CD4-positive, alpha-beta T cell (primary cell): ENCODE measurements around the gene RNF208. TPM values are rescaled to one million over a fixed set of nuclear protein-coding genes. Genes with fewer than 3 reads are reported as not detected.

Experiments used
- ATAC-seq: fragments of 200-7000 bp; cut with Tn5 transposase; one replicate; pipeline ENCODE4 v1.10.0; 2022; ENCODE audit warnings: mild to moderate bottlenecking; ENCODE audit not compliant: poor library complexity
- CTCF ChIA-PET: fragments of 350-600 bp; sonication (Branson Sonifier 250); formaldehyde crosslinking; loops from one replicate; lab custom pipeline; 2021; ENCODE audit warnings: antibody characterized with exemption, inconsistent platforms; lab: Charles Lee
- POLR2A ChIA-PET: fragments of 350-600 bp; sonication (Branson Sonifier 250); formaldehyde crosslinking; loops from one replicate; lab custom pipeline; 2021; ENCODE audit warnings: antibody characterized with exemption, inconsistent platforms; lab: Charles Lee
- DNase-seq, 14 experiments: peaks; one replicate each; pipeline ENCODE4 v3.0.0-alpha.2; 2013 to 2020; ENCODE audit warnings: mixed read lengths in 2 of 14
- H3K27ac ChIP-seq, 2 donors: one replicate each; pipeline versions ENCODE4 v1.5.1 to v1.7.0; 2013; ENCODE audit warnings: low read length in 2 of 2, low read depth in 1 of 2, mild to moderate bottlenecking in 1 of 2
- H3K27me3 ChIP-seq, 2 experiments: 1 replicate in 1 of 2; 2 replicates in 1 of 2; pipeline versions ENCODE4 v1.6.1 to v1.7.0; 2013; ENCODE audit warnings: low read length in 2 of 2, control low read depth in 1 of 2, mild to moderate bottlenecking in 1 of 2, moderate library complexity in 1 of 2; ENCODE audit not compliant: insufficient read depth in 2 of 2, control insufficient read depth in 1 of 2
- H3K36me3 ChIP-seq: one replicate; pipeline ENCODE4 v1.6.1; 2013; ENCODE audit warnings: low read length, control low read depth; ENCODE audit not compliant: insufficient read depth
- H3K4me1 ChIP-seq: one replicate; pipeline ENCODE4 v1.6.1; 2013; ENCODE audit warnings: low read length, control low read depth; ENCODE audit not compliant: insufficient read depth
- H3K4me3 ChIP-seq: one replicate; pipeline ENCODE4 v1.5.1; 2013; ENCODE audit warnings: mild to moderate bottlenecking, low read length, moderate library complexity
- H3K9me3 ChIP-seq, 2 experiments: 1 replicate in 1 of 2; 2 replicates in 1 of 2; pipeline versions ENCODE4 v1.6.1 to v1.7.0; 2013; ENCODE audit warnings: low read length in 2 of 2, mild to moderate bottlenecking in 2 of 2, control low read depth in 1 of 2, moderate library complexity in 1 of 2; ENCODE audit not compliant: control insufficient read depth in 1 of 2, insufficient read depth in 1 of 2
- H3K27ac Mint-ChIP-seq: one replicate; pipeline ENCODE4 v1.8.0; 2020; ENCODE audit warnings: mixed read lengths
- H3K27me3 Mint-ChIP-seq: one replicate; pipeline ENCODE4 v1.8.0; 2021; ENCODE audit warnings: mixed read lengths
- H3K36me3 Mint-ChIP-seq: one replicate; pipeline ENCODE4 v1.8.0; 2021; ENCODE audit warnings: low read depth, mixed read lengths
- H3K4me1 Mint-ChIP-seq: one replicate; pipeline ENCODE4 v1.8.0; 2021; ENCODE audit warnings: low read depth, mixed read lengths
- H3K4me3 Mint-ChIP-seq: one replicate; pipeline ENCODE4 v1.8.0; 2020; ENCODE audit warnings: mild to moderate bottlenecking, mixed read lengths
- H3K9me3 Mint-ChIP-seq: one replicate; pipeline ENCODE4 v1.8.0; 2020; ENCODE audit warnings: mixed read lengths
- intact Hi-C, 2 experiments: fragments of 100-400 bp; cut with DNase I in 1 of 2; cut with micrococcal nuclease in 1 of 2; formaldehyde crosslinking; loops; one replicate each; pipeline versions ENCODE4 v1.15.1 to v1.9.0; 2023 to 2025; cut with DNase I, micrococcal nuclease
- total RNA-seq, 174 experiments: library from RNA in 2 of 174; stranded (reverse) in 2 of 174; gene quantifications; one replicate each; pipeline ENCODE4 v1.2.3 and lab custom pipeline; 2021 to 2026
- TF ChIP-seq, protein P1 (sequence below): fragments of 200-600 bp; IDR thresholded peaks from one replicate; pipeline ENCODE4 v1.8.0; 2022; ENCODE audit warnings: antibody characterized with exemption, mild to moderate bottlenecking

Gene RNF208
- total RNA-seq, 2 experiments from 2014 or later = 0.66 to 0.67 TPM

DNA sequence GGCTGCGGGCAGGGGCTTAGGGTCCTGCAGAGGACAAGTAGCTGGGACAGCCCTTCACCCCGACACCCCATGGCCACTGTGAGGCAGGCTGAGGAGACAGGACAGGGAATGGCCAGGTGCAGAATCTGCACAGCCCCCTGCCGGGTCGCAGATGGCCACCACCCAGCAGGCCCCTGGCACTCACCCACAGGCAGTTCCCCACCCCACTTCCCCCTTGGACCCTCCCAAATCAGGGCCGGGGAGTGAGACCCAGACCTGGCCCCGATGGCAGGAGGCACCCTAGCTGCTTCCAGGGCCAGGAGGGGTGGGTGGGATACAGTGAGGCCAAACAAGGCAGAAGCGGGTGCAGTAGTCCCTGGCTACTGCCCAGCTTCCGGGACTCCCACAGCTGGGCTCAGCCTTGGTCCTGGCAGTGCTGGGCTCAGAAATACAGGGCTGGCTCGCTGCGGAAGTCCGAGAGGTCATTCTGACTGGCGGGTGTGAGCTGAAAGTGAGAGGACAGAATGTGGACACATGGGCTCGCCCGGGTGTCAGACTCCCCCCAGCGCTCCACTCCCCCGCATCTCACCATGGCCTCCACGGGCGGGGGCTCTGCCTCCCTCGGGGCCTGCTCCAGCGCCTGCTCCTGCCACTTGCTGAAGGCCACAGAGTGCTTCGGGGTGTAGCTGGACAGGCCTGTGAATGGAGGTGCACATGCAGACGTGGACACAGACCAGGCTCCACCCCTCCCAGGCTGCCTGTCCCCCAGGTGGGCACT is 30.2 kb downstream of the RNF208 start:
- Histone ChIP-seq H3K9me3 (no peaks in the 10 kb centered on the region), H3K4me1 (peaks cover 32% of the 10 kb centered on the region), H3K27ac (no peak overlapping the region), H3K27me3 (no peaks in the 10 kb centered on the region), H3K36me3 (peaks cover 20% of the 10 kb centered on the region), H3K4me3 (no peak overlapping the region)
- intact Hi-C loops = no loop called here
- no peaks in the 10 kb centered on the region for H3K9me3 Mint-ChIP-seq
- no peak for ATAC-seq
- H3K4me1 Mint-ChIP-seq = peaks cover 19% of the 10 kb centered on the region
- H3K27ac Mint-ChIP-seq = no peak overlapping the region
- TF ChIP-seq, protein P1, sequence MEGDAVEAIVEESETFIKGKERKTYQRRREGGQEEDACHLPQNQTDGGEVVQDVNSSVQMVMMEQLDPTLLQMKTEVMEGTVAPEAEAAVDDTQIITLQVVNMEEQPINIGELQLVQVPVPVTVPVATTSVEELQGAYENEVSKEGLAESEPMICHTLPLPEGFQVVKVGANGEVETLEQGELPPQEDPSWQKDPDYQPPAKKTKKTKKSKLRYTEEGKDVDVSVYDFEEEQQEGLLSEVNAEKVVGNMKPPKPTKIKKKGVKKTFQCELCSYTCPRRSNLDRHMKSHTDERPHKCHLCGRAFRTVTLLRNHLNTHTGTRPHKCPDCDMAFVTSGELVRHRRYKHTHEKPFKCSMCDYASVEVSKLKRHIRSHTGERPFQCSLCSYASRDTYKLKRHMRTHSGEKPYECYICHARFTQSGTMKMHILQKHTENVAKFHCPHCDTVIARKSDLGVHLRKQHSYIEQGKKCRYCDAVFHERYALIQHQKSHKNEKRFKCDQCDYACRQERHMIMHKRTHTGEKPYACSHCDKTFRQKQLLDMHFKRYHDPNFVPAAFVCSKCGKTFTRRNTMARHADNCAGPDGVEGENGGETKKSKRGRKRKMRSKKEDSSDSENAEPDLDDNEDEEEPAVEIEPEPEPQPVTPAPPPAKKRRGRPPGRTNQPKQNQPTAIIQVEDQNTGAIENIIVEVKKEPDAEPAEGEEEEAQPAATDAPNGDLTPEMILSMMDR = no peak
- no peaks in the 10 kb centered on the region for H3K27me3 Mint-ChIP-seq
- H3K36me3 Mint-ChIP-seq = peaks cover 25% of the 10 kb centered on the region
- no peak for DNase-seq
- ChIA-PET CTCF (interaction anchor here (0.5 kb wide), 1 partner anchor 62 kb away, joined by 3 read pairs; no protein-coding TSS in a partner anchor), POLR2A (interaction anchor here (0.8 to 1.3 kb wide), 4 partner anchors 9 to 32 kb away, joined by 3 to 4 read pairs (median 3); partner anchors contain the start of gene TPRN)
- no peak overlapping the region for H3K4me3 Mint-ChIP-seq

DNA sequence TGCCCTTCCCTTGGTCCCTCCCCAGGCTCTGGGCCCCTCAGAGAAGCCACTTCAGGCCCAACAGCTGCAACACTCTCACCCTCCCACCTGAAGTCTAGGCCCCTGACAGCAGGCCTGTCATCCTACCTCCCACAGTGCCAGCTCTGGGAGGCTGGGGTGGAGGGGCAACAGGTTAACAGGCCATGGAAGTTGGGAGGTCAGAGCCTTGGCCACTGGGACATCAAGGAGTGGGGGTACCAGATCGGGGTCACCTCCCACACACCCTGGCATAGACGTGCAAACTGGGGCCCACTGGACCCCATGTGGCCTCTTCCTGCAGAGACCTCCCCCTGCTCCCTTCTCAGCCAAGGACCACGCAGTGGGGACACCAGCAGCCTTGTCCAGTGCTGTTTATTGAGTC is 30.8 kb downstream of the RNF208 start:
- TF ChIP-seq, protein P1 = no peak
- Mint-ChIP-seq H3K9me3 (no peaks in the 10 kb centered on the region), H3K27ac (peak overlapping the region; percentile 67)

DNA sequence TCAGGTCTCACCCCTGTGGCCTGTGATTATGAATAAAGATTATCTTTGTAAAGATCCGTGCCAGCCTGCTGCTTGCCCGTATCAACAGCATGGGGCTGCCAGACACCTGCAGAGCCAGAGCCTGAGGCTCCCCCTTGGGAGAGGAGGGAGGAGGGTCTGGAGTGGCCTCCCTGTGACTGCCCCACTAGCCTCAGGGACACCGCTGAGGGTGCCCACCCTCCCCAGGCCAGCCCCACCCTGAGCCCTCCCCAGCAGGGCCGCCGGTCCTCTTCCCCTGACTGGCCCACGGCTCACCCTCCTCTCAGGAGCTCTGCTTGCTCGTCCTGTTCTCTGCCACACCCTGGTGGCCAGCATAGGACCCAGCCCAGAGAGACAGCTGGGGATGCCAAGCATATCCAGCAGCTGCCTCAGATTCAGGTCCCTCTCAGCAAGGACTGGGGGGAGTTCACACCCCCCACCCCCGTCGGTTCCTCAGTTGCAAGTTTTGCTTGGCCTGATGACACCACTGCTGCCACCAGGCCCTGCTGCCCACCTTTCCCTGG is 31.7 kb downstream of the RNF208 start:
- H3K9me3 Mint-ChIP-seq = no peaks in the 10 kb centered on the region
- intact Hi-C loops = no loop called here
- TF ChIP-seq, protein P1 = no peak
- Histone ChIP-seq H3K27me3 (no peaks in the 10 kb centered on the region), H3K9me3 (no peaks in the 10 kb centered on the region), H3K27ac (peak overlapping the region in 1 of 2 donors; percentile 86), H3K4me3 (no peak overlapping the region), H3K4me1 (peaks cover 46% of the 10 kb centered on the region), H3K36me3 (peaks cover 30% of the 10 kb centered on the region)
- ChIA-PET CTCF (interaction anchor here (1.2 to 2.8 kb wide), 3 partner anchors 10 to 155 kb away, joined by 3 to 9 read pairs (median 6); partner anchors contain the start of gene TPRN), POLR2A (interaction anchor here (1.3 to 3.5 kb wide), 3 partner anchors 33 to 50 kb away, joined by 3 to 22 read pairs (median 17); partner anchors contain the start of genes RNF208 and TUBB4B)
- H3K27ac Mint-ChIP-seq = peak overlapping the region; percentile 67
- peaks cover 37% of the 10 kb centered on the region for H3K36me3 Mint-ChIP-seq
- DNase-seq = no peak
- no peaks in the 10 kb centered on the region for H3K27me3 Mint-ChIP-seq
- H3K4me3 Mint-ChIP-seq = peak overlapping the region; percentile 94
- ATAC-seq = no peak
- peaks cover 25% of the 10 kb centered on the region for H3K4me1 Mint-ChIP-seq

More for the DNA sequence above, 30.8 kb downstream of the RNF208 start:
- H3K27me3 Mint-ChIP-seq = no peaks in the 10 kb centered on the region
- Histone ChIP-seq H3K9me3 (no peaks in the 10 kb centered on the region), H3K4me1 (peaks cover 39% of the 10 kb centered on the region), H3K4me3 (no peak overlapping the region), H3K27me3 (no peaks in the 10 kb centered on the region), H3K36me3 (peaks cover 25% of the 10 kb centered on the region), H3K27ac (no peak overlapping the region)
- ChIA-PET CTCF (interaction anchor here (0.5 kb wide), 1 partner anchor 61 kb away, joined by 3 read pairs; no protein-coding TSS in a partner anchor), POLR2A (interaction anchor here (0.8 to 1.3 kb wide), 2 partner anchors 10 to 33 kb away, joined by 3 read pairs; no protein-coding TSS in a partner anchor)
- intact Hi-C loops = no loop called here
- ATAC-seq (no peak), DNase-seq (no peak)
- H3K4me3 Mint-ChIP-seq = no peak overlapping the region
- peaks cover 31% of the 10 kb centered on the region for H3K36me3 Mint-ChIP-seq
- H3K4me1 Mint-ChIP-seq = peaks cover 25% of the 10 kb centered on the region
